ENCODE measurements around the gene PLOD2.
"Not testable (repeated sequence)": the region's sequence is repeated elsewhere in the genome, so short reads cannot be mapped to it uniquely, and the experiment has no call there.

PLOD2 gene

DNA sequence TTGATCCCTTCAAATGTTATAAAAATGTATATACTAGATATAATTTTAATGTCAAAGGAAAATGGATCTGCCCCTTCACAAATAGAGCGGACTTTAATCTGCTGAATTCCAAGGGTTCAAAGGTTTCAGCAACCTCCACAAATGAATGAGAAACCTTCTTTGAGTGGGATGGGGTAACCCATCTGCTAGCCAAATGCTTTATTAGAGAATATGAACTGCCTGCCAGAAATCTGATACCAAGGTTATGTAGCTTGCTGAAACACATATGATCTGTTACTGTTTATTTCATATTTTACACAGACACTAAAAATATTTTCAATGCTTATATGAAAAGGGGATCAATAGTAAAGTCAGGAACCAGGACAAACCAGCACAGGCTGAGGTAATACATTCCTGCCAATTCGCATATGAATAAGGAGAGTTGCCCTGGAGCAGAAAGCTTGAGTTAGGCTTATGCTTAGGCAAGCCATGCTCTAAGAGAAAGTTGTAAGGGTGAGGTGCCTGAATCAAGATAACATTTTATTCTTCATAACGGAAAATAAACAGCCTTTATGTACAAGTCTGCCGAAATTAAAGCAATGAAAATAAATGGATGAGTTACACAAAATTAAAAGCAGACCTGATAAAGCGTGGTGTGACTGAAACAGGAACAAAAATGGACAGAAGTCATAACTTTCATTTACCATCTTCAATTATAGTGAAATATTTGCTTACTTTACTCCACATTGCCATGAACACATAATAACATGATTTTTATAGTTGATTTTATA, 26.5 kb downstream of the PLOD2 start:
- DNase-seq: no peak

DNA sequence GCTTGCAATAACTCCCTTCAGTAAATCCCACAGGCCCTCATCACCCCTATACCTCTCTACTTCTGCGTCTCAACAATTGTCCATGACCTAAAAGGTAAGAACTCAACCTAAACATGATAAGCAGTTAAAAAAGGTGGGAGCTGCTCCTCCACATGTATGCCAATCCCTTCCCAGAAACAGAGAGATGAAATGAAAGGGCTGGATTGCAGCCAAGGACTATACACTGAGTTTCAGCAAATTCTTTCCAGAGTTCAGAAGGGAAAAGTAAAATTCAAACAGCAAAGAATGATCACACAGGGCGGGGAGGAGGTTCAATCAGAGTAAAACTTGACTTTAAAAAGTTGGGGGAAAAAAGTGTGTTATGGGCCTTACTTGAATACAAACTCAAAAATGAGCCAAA, 27.5 kb downstream of the PLOD2 start:
- no peak for DNase-seq

DNA sequence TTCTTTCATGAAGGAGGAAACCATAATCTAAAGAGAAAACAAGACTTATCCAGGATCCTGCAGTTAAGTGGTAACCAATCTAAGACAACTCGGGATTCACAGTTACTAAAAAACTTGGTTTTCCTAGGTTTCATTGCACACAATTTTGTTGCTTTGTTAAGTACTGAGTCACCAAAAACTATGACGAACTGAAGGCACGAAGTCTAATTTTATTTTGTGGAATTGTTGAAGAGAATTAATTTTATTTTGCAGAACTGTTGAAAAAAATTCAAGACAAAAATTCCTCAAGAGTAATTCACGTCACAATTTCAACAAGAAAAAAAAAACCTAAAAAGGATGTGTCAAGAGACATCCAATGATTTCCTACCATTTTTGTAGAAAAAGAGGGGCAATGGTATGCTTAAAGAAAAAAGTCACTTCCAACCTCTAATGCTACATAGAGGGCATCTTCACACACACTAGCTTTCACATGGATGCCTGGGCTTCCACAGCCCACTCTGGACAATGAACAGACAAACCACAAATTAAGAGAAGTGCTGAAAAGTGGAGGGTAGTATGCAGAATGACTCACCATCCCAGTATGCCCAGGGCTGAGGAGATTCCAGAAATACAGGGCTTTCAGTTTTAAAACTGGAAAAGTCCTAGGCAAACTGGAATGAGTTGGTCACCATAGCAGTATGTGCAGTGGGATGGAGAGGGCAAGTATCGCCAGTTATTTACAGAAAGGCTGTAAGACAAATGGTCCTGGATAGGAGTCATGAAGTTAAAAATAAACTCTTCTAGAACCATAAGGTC, 29.2 kb downstream of the PLOD2 start:
- no peak for DNase-seq

DNA sequence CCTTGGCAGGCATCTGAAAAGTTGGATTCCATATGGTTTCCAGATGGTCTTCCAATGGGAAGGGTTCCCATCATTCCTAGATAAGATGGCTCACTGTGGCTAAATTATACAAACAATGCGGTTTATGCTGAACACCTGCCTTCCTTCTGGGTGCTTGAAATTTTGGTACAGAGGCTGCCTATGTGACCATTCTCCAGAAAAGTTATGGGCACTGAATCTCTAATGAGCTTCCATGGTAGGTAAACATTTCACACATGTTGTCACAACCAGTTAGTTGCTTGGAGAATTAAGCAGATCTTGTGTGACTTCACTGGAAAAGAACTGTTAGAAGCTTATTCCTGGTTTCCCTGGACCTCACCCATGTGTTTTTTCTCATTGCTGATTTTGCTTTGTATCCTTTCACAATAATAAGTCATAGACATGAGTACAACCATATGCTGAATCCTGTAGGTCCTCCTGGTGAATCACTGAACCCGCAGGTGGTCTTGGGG, 30.1 kb downstream of the PLOD2 start:
- DNase-seq: no peak

DNA sequence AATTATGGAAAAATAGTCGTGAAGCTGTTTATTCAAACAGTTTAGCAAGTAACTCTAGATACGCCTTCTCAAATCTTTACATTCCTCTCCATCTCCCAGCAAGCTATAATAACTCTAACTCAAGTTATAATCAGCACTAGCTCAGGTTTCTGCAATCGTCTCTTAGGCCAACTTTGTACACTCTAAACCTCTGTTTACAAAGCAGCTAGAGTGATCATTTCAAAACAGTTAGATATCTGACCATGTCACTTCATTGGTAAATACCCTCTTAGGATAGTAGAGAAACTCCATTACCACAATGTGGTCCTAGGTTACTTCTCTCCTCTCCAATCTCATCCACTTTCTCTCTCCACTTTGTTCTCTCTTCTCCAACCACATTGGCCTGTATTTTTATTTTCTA, 31.2 kb downstream of the PLOD2 start:
- no peak for DNase-seq

DNA sequence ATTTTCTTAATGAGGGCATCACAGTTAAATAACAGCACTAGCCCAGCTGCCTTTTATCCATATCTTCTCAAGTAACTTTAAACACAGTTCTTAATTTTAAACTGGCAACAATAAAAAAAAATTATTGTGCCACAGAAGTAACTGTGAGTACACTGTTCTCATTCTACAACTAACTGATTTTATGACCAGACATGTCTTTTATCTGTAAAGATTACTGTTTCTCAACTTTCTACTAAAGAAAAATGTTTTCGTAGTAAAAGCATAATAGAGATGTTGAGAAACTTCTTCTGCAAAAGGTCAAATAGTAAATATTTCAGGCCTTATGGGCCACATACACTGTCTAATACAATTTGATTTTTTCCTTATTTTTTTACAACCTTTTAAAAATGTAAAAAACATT, 32.0 kb downstream of the PLOD2 start:
- DNase-seq: no peak

DNA sequence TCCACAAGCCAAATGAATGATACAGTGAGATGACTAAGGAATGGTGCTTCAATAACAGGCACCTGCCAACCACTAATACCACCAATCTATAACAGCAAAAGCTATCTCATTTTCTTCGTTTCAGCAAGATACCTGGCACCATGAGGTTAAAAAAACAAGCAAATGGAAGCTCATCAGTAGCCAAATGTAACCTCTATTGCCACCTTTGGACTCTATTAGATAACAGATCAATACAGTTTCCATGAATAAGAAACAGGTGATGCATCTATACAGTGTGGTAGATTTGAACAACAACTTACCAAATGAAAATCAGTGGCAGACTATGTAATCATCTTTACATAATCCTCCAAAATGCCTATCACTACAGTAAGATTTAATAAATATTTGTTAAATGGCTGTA, 32.8 kb downstream of the PLOD2 start:
- no peak for DNase-seq

DNA sequence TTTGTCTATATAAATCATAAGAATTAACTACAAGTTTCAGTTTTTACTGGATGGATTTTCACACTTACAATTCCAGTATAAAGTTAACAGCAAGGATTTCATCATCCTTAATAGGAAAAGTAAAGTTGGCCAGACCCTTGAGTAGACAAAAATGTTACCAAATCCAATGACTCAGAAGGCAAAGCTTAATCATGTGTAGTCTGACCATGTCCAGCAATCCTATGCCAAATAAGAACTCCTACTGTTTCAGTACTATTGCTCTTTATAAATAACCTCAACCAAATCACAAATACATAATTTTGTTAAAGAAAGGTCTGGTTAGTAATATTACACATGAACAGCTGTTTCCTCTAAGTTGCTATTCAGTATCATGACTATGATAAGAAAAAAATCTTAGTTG, 35.0 kb downstream of the PLOD2 start:
- DNase-seq: no peak

DNA sequence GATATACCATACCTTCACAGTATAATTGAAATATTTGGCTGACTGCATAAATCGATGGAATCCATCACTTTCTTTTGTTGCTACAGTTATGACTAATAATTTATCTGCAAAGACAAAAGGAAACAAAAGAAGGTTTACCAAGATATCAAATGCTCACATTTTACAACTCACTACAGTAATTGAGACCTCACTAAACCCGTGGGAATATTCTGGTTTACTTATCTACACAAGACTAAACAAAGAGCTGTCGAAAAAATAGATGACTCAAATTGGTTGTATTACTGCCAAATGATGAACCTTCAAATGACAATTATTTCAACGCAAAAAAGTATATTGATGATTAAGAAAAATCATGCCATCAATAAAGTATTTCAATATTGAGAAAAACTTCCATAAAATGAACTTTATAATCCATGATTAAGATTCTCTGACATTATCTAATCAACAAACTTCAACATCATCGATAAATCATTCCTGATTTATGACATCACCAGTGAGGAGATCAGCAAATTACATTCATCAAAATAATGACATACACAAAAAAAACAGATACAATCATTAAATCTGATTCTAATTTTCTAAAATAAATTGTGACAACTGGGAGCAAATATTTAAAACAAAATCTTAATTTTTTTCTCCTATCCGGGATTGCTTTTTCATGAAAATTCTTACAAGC, 36.7 kb downstream of the PLOD2 start:
- no peak for DNase-seq

DNA sequence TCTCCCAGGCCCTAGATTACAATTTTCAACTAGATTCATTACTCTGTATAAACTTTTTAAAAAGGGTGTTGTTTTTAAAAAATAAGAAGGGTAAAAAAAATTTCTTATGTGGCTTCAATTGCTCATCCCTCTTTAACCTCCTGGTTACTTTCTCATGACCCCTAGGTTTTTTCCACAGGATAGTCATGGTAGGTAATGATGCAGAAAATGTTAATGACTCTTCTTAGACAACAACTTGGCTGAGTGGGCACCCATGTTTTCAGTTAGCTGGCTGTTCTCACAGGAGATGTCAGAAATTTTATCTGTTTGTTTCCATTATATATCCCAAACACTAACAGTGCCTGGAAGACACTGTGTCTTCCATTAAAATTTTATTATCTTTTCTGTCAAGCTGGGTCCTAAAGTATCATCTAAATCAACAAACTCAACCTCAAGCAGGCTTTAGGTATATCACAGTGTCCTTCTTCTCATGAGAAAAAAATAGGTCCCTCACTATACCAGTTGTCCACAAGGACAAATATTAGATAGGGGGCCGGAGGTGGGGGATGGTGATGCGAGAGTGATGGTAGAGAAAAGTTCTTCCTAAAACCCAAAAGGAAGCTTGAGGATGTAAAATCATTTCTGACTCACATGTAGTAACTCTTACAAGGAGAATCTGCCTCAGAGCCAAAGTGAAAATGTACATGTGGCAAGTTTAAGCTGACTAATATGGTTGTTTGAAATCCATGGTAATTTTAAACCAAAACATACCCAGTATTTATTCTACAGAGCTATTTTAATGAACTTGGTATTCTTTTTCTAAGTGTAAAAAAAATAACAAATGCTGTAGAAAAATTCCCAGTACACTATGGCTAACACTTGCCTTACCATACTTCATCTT, 43.3 kb downstream of the PLOD2 start:
- no peak for DNase-seq

DNA sequence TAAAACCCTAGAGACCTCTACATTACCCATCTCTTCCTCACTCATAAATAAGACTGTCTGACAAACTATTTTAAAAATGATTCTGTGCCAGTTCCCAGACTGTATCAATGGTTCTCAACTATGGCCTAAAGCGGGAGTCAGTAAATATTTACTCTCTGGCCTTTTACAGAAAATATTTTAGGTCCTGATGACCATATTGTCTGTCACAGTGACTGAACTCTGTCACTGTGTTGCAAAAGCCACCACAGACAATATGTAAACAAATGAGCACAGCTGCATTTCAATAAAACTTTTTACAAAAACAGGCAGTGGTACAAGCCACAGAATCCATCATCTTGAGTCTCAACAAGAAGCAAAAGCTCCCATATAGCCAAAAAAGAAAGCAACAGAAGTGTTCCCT, 45.4 kb downstream of the PLOD2 start:
- no peak for DNase-seq

DNA sequence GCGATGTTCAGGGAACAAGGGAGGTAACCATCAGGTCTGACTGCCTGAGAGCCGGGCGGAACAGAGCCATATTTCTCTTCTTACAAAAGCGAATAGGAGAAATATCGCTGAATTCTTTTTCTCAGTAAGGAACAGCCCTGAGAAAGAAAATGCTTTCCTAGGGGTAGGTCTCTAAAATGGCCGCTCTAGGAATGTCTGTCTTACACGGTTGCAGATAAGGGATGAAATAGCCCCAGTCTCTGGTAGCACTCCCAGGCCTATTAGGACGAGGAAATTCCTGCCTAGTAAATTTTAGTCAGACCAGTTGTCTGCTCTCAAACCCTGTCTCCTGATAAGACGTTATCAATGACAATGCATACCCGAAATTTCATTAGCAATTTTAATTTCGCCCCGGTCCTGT, 47.2 kb downstream of the PLOD2 start:
- DNase-seq: not testable (repeated sequence)

DNA sequence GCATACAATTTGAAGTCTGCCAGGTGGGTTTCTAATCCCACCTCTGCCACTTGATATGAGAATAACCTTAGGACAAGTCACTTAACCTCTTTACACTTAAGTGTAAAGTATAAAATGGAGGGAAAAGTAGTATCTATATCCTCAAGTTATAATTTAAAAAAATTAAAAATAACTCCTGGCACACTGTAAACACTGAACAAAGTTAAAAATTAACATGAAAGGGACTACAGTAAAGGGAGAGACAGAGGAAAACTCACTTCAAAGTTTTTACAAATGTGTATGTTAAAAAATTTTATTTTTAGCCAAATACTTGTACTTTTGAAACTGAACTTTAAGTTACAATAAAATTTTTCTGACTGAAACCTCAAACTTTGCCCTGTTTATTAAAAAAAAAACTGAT, 49.6 kb downstream of the PLOD2 start:
- no peak for DNase-seq

DNA sequence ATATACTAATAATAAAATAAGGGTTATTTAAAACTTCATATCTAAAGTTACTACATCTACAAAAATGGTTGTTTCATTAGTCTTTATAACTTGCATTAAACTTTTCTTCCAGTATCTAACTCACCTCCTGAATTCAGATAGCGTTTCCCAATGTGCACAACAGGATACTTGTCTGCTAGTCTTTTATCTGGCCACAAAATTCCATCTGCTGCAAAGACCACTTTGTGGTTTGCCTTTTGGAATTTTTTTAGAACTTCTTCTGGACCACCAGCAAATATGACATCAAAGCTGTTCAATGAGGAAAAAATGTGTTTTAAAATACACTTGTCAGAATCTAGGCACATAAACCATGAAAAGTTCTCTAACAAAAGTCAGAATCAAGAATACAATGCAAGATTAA, 50.8 kb downstream of the PLOD2 start:
- no peak for DNase-seq

DNA sequence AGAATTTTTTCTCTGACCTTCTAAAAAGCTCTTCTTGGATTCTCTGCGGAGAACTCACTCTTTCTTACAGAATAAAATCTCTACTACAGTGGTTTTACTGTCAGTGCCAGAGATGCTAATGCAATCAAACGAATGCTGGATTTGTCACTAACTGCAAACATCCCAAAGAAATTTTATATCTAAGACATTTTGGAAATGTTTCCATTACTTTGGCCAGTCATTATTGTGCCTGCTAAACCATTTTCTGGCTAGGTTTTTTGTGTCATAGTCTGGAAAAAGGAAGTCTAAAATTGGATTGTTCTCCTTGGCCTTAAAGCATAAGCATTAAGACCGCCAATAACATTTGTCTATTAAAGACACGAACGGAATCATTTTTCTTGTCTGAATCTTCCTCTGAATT, 54.0 kb downstream of the PLOD2 start:
- no peak for DNase-seq

DNA sequence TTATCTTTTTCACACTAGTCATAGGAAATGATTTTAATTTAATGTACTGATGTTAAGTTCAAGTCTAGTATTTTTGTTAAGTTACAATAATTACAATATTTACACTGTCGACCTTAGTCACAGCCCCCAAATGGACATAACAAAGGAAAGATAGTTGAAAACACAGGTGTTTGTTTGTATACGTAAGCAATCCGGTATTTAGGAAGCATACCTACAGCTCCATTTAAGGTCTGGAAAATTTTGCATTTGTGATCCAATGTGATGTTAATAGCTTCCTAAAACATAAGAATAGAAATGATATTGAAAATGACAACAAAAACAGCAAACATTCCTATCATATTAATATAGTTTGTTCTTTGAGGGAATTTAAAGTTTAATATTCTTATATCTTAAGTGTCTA, 56.9 kb downstream of the PLOD2 start:
- DNase-seq: no peak

DNA sequence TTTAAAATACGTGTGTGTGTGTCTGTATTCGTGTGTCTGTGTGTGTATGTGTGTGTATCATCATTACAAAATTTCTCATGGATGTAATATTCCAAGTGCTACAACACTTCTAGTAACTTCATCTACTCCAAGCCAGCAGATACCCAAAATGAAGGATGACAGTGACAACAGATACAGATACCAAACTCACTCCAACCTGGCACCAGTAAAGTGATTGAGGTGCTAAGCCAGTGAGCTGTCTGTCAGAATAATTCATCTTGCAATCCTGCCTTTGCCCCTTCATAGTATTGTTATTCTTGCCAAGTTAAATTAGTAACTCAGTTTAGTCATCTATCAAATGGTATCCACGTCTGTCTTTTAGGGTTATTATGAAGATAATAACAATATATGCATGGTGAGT, 58.1 kb downstream of the PLOD2 start:
- DNase-seq: no peak

DNA sequence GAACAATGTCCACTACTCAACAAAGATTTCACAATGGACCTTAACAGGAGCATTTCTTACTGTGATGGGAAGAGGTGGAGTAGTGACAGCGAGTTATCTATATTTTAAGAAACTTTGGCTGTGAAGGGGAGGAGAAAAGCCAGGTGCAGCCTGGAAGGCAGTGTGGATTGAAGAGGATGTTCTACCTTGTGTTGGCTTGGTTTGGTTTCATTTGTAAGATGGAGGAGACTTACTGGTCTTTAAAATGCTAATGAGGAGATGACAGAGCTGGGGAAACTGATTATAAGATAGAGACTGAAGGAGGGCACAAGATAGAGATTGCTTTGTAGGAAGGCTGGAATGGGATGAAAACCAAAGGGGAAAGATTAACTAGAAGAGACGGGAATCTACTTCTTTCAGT, 59.4 kb downstream of the PLOD2 start:
- DNase-seq: no peak

DNA sequence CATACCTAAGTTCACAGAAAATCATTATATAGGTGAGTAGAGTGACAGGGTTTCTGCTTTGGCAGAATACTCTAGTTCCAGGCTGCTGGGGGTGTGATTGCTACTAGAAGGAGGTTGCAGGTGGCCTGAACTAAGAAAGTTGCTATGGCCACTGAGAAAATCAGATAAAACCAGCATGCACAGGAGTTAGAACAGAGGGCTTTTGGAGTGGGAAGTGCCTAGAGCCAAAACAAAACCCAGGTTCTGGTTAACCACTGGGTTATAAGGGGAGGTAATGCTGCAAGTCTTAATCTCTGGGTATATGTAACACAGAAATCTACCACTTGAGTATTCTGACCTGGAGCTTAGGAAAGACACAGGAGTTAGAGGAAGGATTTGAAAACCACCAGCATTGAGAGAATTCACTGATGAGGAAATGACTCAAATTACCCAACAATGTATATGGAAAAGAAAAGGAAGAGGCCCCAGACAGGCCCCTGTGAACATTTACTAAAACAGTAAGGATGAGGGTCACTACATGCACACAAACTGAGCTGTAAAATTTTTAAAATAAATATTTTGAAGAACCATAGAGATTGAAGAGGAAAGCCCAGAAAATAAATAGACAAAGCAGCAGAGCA, 60.0 kb downstream of the PLOD2 start:
- DNase-seq: no peak

DNA sequence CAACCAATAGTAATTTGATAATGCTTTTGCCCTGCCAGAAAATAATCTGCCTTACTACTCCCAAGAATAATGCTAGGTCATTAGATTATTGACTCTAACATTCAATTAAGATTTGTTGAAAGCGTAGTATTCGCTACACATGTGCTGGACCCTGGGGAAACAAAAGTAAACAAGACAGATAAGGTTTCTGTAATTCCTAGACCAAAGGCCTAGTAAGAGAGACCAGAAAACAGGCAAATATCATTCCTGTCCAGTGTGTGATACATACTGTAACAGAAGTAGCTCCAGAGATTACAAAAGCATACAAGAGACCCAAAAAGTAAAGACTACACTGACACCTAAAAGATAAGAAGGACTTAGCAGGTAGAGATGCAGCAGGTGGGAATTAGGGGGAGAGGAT, 60.8 kb downstream of the PLOD2 start:
- DNase-seq: no peak

DNA sequence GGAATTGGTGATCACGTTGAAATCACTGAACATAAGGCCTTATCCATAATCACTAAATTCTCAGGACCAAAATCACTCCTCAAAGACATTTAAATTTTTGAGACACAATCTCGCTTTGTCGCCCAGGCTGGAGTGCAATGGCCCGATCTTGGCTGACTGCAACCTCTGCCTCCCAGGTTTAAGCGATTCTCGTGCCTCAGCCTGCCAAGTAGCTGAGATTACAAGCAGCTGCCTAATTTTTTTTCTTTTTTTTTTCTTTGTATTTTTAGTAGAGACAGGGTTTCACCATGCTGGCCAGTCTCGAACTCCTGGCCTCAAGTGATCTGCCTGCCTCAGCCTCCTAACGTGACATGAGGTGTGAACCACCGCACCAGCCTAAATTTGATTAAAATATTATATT, 61.7 kb downstream of the PLOD2 start:
- DNase-seq: no peak

DNA sequence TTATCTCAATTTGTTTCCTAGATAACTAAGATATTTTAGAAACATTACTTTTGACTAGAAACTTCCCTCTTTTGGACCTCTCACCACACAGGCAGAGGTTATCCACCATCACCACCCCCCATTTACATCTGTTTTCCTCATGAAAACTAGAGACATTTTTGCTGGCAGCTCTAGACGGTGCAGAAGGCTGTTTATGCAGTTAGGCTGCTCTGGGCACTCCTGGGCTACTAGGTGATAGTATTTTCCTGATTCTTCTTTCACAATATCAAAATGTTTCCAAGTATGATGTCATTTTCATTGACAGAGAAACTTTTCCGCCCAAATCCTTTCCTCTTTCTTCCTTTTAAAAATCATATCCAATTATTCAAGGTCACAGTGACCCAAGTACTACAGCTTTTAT, 67.1 kb downstream of the PLOD2 start:
- no peak for DNase-seq

Data from SIG-M5 (cell line).